ENCODE data around the gene MCEE.
A peak's percentile ranks its signal among the peaks of the same experiment; 100 is the strongest.
"Not testable (repeated sequence)": the region's sequence is repeated elsewhere in the genome, so short reads cannot be mapped to it uniquely, and the experiment has no call there.

Gene MCEE

DNA sequence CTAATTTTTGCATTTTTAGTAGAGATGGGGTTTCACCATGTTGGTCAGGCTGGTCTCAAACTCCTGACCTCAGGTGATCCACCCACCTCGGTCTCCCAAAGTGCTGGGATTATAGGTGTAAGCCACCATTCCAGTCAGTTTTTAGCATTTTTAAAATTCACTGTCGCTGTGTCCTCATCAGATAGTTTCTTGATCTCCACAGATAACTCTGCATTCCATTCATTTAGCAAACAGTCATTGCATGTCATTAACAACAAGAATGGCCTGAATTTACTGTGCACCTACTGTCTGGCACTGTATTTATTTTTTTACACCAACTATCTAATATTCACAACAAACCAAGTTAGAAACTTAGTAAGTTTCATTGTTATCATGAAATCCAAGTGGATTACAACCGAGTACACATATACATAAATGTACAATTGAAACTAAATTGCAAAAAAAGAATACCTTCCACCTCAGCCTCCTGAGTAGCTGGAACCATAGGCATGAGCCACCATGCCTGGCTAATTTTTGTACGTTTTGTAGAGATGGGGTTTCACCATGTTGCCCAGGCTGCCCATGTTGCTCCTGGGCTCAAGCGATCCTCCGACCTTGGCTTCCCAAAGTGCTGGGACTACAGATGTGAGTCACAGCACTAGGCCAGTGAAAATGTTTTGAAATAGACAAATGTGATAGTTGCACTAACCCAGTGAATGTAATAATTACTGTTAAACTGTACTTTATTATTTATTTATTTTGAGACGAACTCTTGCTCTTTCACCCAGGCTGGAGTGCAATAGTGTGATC lies 4.3 kb downstream of the MCEE start:
- DNase-seq: no peak

DNA sequence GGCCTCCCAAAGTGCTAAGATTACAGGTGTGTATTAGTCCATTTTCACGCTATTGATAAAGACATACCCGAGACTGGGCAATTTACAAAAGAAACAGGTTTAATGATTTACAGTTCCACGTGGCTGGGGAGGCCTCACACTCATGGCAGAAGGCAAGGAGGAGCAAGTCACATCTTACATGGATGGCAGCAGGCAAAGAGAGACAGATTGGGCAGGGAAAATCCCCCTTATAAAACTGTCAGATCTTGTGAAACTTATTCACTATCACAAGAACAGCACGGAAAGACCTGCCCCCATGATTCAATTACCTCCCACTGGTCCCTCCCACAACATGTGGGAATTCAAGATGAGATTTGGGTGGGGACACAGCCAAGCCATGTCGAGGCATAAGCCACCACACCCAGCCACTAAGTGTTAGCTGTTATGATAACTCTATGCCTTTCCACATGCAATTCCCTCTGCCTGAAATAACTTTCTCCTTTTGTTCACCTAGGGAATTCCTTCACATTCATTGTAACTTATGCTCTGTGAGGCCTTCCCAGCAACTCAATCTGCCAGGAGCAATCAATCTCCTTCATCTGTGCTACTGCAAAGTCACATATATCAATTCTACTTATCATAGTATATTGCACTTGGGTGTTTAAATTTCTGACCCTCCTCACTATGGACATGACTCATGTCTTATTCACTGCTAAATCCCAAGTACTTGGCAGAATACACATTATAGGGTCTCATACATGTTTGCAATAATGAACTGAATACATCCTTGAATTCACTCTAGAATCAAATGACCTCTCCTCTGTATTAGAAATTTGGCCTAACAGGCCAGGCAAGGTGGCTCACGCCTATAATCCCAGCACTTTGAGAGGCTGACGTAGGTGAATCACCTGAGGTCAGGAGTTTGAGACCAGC lies 7.4 kb downstream of the MCEE start:
- no peak for DNase-seq

DNA sequence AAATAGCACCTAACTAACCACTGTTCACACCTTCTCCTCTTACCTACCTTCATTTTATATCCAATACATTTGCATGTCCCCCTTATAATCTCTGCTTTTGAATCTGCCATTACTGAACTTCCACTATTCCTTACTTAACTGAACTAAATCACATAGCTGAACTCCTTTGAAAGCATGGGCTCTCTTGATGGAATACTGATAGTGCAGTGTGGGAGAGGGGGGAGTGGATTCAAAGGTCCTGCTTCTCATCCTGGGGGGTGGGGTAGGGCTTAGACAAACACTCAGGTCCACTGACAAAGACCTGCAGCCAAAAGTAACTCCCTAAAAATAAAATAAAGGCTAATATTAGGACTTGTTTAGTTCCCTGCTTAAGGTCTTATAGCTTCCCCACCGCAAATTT lies 8.6 kb downstream of the MCEE start:
- DNase-seq: no peak

DNA sequence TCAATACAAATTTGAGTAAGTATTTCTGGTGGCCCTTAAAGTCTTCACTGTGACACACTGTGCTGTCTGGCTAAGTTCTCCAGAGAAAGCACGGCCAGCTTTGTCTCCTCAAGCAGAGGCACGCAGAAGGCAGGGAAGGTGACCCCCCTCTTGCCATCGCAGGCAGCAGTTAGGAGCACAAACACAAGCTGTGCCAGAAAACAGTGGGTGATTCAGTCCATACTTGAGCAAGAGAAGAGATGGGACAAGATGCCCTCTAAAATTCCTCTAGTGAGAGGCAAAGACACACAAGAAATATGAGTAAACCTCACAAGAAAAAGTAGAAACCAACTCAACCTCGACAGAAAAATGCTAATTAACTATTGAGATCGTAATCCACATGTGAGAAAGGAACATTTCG lies 9.8 kb downstream of the MCEE start:
- no peak for DNase-seq

DNA sequence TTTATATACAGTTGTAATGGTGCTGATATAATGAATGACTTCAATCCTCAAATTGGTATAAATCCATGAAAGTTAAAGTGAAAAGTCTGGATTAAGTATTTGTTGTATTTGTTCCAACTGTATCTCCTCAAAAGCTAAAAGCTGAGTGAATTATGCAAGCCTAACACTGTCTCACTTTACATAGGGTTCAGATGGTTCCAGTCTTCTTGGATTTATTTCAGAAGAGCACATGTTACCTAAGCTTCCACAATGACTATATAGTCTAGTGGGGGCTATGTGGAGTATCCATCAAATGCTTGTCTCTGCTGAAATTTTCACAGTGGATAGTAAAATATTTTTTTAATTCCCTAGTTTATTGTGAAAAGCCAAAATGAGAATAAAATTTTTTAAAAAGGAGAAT lies 13.0 kb downstream of the MCEE start:
- no peak for DNase-seq

DNA sequence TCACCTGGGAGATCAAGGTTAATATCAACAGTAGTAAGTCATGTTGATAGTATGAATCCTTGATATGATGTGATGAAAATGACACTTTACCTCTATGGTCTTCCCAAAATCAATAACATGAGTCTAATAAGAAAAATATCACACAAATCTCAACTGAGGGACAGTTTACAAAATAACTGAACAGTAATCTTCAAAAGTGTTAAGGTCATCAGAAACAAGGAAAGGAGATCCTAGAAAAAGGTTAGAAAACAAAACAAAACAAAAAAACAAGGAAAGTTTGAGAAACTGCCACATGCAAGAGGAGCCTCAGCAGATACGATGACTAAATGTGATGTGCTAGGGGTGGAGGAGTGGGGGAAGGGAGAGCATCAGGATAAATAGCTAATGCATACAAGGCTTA lies 16.2 kb downstream of the MCEE start:
- no peak for DNase-seq

DNA sequence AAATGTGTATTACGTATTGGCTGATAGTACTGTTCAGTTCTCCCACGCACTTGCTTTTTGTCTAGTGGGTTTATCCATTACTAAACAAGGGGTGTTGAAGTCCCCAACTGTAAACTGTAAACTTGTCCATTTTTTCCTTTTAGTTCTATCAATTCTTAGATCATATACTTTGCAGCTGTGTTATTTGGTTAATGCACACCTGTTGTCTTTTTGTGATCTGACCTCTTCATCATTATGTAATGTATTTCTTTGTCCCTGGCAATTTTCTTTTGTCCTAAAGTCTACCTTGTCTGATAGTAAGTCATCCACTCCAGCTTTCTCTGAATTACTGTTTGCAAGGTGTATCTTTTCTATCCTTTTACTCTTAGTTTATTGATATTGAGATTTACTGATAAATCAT lies 21.9 kb downstream of the MCEE start:
- DNase-seq: no peak

DNA sequence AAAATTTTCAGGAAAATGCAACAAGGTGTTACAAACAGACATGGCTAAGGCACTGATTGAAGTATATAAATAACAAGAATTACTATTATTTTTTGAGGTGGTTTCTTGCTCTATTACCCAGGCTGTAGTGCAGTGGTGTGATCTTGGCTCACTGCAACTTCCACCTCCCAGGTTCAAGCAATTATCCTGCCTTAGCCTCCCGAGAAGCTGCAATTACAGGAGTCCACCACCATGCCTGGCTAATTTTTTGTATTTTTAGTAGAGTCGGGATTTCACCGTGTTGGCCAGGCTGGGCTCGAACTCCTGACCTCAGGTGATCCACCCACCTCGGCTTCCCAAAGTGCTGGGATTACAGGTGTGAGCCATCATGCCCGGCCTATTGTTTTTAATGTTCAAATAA lies 23.6 kb downstream of the MCEE start:
- not testable (repeated sequence) for DNase-seq

DNA sequence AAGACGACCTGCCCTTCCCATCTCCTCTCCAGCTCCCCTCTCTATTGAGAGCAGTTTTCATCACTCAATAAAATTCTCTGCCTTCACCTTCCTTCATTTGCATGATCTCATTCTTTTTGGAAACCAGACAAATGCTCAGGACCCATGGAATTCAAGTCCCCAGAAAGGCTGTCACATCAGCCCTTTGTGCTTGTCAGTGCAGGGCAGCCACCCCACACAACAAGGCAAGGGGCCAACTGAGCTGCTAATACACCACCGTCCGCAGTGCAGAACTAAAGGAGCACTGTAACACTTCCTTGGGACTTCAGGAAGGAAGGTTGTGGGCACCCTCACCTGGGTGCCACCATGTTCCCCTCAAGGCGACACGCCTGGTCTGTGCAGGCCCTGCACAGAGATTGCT lies 26.2 kb downstream of the MCEE start:
- DNase-seq: no peak

DNA sequence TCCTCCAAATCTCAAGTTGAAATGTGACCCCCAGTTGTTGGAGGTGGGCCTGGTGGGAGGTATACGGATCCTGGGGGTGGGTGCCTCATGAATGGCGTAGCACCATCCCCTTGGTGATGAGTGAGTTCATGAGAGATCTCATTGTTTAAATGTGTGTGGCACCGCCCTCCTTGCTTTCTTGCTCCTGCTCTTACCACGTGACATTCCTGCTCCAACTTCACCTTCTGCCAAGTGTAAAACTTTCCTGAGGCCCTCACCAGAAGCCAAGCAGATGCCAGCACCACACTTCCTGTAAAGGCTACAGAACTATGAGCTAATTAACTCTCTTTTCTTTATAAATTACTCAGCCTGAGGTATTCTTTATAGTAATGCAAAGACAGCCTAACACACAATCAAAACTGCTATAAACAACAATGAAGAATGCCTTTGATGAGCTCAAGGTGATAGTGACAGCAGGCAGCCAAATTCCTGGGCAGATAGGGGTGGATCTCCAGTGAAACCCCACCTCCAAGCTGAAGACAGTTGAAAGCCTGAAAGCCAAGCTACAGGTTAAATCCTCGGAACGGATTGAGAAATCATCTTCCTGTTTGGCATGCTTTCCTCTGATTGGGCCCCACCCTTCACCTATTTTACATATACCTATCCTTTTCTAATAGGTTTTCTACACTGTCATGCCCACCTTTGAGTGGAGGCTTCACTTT lies 26.9 kb downstream of the MCEE start:
- DNase-seq: no peak

DNA sequence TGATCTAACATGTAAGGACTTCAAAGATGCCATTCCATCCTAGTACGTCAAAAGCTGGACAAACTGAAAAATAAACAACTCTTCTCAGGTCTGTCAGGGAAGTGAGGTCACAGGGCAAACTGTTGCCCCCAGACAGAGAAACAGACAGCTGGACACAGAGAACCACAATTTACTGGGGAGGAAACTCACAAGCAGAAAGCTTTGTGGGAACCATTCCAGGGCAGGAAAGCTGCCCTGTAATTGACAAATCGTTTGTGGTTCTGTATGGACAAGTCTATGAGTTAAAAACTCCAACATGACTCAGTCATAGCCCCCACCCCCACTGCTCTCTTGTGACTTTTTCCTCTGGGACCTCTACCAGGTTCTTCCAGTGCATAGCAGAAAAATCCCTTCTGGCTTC lies 28.4 kb downstream of the MCEE start:
- no peak for DNase-seq

DNA sequence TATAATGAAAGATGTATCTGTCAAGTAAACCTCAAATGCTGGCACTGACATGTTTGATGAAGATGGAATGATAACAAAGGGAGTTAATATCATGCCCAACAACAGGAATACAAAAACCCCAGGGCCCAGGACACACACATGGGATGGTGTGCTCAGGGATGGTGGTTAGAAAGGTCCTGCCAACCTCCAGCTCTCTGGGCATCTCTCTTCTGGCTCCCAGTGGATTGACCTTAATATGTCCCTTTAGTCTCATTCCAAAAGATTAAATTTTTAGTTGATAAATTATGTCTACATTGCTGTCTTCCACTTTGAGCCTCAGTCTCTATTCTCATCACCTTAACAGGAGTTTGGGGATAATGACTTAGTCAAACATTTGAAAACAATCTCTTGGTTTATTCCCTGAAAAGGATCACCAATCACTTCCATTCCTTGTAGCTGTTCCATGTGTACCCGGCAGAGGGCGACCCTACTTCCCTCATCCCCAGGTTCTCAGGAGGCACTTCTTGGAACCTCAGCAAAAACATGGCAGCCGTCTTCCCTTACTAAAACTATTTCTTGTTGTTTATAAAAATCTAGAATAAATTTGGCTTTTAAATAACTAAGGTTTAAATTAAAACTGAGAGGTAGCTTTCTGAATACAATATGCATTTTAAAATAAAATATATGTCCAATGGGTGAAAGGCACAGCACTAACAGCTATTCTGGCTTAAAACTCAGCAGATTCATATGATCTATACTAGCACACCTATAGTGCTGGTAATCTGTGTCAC lies 29.6 kb downstream of the MCEE start:
- peak; percentile 39 to 50 for DNase-seq

DNA sequence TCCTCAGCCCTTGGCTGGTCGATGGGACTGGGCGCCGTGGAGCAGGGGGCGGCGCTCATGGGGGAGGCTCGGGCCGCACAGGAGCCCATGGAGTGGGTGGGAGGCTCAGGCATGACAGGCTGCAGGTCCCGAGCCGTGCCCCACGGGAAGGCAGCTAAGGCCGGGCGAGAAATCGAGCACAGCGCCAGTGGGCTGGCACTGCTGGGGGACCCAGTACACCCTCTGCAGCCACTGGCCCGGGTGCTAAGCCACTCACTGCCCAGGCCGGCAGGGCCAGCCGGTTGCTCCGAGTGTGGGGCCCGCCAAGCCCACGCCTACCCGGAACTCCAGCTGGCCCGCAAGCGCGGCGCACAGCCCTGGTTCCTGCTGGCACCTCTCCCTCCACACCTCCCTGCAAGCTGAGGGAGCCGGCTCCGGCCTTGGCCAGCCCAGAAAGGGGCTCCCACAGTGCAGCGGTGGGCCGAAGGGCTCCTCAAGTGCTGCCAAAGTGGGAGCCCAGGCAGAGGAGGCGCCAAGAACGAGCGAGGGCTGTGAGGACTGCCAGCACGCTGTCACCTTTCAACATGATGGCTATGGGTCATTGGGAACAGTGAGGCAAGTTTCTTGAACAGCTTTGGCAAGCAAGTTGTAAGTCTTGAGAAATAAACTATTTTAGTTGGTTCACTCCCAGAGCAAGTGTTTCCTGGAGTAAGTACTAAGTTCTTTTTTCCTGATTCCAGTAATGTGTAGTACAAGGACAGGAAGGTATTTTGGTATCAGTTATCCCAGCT lies 37.4 kb downstream of the MCEE start:
- DNase-seq: not testable (repeated sequence)

DNA sequence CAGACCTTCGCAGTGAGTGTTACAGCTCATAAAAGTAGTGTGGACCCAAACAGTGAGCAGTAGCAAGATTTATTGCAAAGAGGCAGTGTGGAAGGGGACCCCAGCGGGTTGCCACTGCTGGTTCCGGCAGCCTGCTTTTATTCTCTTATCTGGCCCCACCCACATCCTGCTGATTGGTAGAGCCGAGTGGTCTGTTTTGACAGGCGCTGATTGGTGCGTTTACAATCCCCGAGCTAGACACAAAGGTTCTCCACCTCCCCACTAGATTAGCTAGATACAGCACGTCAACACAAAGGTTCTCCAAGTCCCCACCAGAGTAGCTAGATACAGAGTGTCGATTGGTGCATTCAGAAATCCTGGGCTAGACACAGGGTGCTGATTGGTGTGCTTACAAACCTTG lies 38.2 kb downstream of the MCEE start:
- DNase-seq: not testable (repeated sequence)

DNA sequence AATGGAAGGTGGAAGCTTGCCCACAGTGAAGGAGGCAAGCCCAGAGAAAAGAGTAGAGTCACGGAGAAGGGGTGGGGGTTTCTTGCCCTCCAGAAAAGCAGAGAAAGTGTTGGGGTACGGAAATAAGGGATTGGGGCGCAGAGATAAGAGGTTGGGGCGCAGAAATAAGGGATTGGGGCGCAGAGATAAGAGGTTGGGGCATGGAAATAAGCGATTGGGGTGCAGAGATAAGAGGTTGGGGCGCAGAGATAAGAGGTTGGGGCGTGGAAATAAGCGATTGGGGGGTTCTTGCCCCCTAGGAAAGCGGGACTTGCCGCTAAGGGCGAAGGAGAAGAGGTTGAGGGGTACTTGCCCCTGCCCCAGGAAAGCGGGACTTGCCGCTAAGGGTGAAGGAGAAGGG lies 40.6 kb downstream of the MCEE start:
- not testable (repeated sequence) for DNase-seq

DNA sequence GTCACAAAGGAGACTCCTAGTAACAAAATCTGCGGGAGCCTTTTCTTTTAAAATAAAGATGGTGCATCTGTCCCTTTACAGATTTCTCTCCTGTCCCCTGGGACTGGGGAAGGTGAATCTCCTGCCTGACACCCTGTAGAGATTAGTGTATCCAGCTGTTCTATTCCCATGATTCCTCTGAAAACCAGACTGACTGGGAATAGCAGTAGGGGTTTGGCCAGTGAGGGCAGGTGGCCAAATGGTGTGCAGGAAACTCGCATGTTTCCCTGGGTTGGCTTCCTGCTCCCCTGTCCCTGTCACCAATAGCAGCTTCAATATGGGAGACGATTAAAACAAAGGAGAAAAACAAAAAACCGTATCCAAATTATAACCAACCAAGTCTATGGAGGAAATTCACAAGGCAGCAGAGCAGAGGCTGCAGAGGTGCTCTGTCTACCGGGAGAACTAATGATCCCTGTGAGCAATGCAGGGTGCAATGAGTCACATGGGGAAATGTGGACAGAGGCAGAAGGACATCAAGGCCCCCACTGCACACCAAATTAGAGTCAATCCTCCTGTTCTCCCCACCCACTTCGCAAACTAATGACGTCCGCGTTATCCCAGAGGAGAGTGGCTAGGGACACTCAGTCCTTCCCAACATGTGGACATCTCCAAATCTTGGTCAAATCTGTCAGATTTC lies 44.6 kb downstream of the MCEE start:
- not testable (repeated sequence) for DNase-seq

DNA sequence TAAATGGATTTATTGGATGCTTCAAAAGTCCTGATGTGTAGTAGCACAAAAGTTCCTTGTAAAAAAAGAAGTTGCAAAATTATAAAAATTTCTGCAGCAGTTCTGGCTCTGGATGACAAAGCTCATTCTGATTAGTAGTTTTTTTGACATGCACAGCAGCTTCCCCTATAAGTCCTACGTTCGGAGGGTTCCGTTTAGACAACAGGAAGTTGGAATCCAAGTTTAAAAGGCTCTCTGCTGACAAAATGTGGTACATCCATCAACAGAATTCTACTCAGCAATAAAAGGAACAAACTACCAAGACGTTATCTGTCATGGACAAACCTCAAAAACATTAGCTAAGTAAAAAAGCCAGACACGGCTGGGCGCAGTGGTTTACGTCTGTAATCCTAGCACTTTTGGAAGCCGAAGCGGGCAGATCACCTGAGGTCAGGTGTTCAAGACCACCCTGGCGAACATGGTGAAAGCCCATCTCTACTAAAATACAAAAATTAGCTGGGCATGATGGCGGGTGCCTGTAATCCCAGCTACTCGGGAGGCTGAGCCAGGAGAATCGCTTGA lies 46.2 kb downstream of the MCEE start:
- not testable (repeated sequence) for DNase-seq

DNA sequence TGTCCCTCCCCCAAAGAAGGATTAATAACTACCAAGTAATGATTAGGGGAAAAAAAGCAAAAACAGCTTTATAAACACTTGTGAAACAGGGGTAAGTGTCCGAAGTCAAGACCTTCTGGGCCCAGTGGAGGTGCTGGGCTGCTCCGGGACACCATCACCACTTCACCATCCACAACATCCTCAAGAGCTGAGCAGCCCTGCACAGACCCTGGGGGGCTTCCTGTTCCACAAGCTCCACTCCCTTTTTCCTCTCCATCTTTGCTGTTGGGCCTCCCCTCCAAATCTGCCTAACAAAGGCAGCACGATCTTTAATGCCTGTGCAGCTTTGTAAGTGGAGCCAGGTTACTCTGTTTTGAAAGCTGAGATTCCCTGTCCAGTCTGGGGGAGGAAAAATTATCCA lies 46.7 kb downstream of the MCEE start:
- DNase-seq: not testable (repeated sequence)

DNA sequence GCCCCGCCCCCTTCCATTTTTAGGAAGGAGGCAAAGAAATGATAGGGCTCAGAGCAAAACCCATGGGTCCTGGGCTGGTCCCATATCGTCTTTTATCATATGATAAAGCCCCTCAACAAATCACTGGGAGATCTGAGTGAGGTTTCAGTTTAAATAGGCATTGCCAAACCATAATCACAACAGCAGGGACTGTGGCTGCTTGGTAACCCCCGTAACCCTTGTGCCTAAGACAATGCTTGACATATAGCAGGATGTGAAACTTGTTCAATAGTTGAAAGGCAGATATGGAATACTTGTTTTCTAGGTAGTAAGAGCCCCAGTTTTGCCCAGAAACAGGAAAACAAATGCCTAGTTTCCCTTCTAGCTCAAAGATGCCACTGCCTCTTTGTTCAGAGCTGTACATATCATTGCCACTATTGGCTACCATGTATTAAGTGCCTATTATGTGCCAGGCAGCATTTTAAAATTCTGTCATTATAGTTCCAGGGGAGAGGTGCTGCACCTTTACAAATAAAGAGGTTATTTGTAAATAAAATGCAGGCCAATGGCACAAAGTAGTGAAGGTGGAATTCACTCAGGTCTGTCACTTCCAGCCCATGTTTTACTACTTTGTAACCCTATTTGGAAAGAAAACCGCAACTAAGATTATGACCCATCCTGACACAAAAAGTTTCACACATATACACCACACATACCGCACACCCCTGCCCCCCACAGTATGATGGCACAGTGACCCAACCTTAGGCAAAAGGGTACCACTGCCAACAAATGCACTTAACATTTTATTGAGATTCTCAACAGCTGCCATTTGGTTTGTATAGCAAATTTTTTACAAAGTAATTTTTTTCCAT lies 47.4 kb downstream of the MCEE start:
- DNase-seq: no peak

DNA sequence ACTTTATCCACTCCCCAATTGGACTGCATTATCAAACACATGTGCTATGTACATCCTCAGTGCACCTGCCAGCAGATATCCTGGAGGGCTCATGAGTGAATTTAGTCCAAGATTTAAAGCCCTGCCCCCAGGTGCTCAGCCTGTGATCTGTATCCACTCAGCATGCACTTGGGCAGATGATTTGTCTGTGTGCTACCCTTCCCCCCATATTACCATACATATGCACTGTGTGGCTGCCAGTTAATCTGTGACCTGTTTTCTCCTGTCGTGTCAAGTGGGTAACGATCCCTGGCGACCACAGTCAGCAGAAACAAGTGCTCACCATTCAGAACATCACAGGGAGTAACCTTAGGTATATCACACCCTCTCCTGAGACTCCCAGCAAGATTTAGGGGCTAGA lies 51.4 kb downstream of the MCEE start:
- no peak for DNase-seq
